Kidney (tissue), 14 donors: ENCODE data around the gene SLC22A31. TPM values are rescaled to one million over a fixed set of nuclear protein-coding genes. Genes with fewer than 3 reads are reported as not detected.
A peak's percentile ranks its signal among the peaks of the same experiment; 100 is the strongest.

Source experiments
- DNase-seq, 5 donors: peaks; one replicate each; pipeline ENCODE4 v3.0.0-alpha.2; 2013 to 2020
- FAIRE-seq: peaks from 2 replicates; lab custom pipeline; 2012; peaks lifted over from hg19 to GRCh38; lab: Jason Lieb, UNC
- H3K27ac ChIP-seq, 2 donors: one replicate each; pipeline ENCODE4 v1.7.0; 2013; ENCODE audit warnings: low read depth in 2 of 2, low read length in 2 of 2, inconsistent platforms in 1 of 2
- H3K27me3 ChIP-seq: one replicate; pipeline ENCODE4 v1.7.1; 2013; ENCODE audit warnings: low read length, inconsistent platforms; ENCODE audit not compliant: control insufficient read depth, insufficient read depth
- H3K36me3 ChIP-seq, 3 donors: one replicate each; pipeline versions ENCODE4 v1.7.0 to v1.7.1; 2013; ENCODE audit warnings: low read length in 3 of 3, control low read depth in 1 of 3, inconsistent platforms in 1 of 3; ENCODE audit not compliant: insufficient read depth in 3 of 3, control insufficient read depth in 2 of 3
- H3K4me1 ChIP-seq, 3 donors: one replicate each; pipeline versions ENCODE4 v1.7.0 to v1.7.1; 2013; ENCODE audit warnings: low read length in 3 of 3, inconsistent platforms in 1 of 3, low read depth in 1 of 3; ENCODE audit not compliant: control insufficient read depth in 2 of 3, insufficient read depth in 2 of 3
- H3K4me3 ChIP-seq, 3 donors: one replicate each; pipeline versions ENCODE4 v1.7.0 to v1.8.1; 2013; ENCODE audit warnings: low read length in 3 of 3, control low read depth in 1 of 3, inconsistent platforms in 1 of 3
- H3K9ac ChIP-seq, 3 donors: one replicate each; pipeline versions ENCODE4 v1.7.0 to v1.7.1; 2013; ENCODE audit warnings: low read length in 3 of 3, control low read depth in 1 of 3, inconsistent platforms in 1 of 3
- H3K9me3 ChIP-seq, 3 donors: one replicate each; pipeline versions ENCODE4 v1.7.0 to v1.7.1; 2013; ENCODE audit warnings: low read length in 3 of 3, control low read depth in 1 of 3, inconsistent platforms in 1 of 3; ENCODE audit not compliant: control insufficient read depth in 2 of 3, insufficient read depth in 1 of 3
- CTCF ChIP-seq: IDR thresholded peaks from 3 replicates; pipeline ENCODE4 v1.5.1; 2012; ENCODE audit warnings: mild to moderate bottlenecking, moderate library complexity, borderline replicate concordance; ENCODE audit not compliant: insufficient read depth; ENCODE audit errors: extremely low read depth
- intact Hi-C: fragments of 100-400 bp; cut with DNase I; formaldehyde crosslinking; loops from one replicate; pipeline ENCODE4 v1.11.1; 2022
- polyA plus RNA-seq: library from polyadenylated mRNA; stranded (reverse); fragments of 350-450 nt; fragmentation: Illumina TruSeq; extraction: RNeasy Lipid Tissue Mini Kit (QIAGEN cat#74804); gene quantifications from one replicate; pipeline ENCODE4 v1.2.3, GENCODE V29; 2014; ENCODE audit warnings: low read depth, low replicate concordance; ENCODE audit not compliant: insufficient read depth
- total RNA-seq: library from RNA; stranded (reverse); fragmentation: NEBNext Ultra II Directional; extraction: Animal tissue kit (Norgen Biotek cat#: 25700); gene quantifications from one replicate; pipeline ENCODE4 v1.2.1, GENCODE V29; 2021
- donor health status: control.
- donor health status: control.
- donor health status: control.
- donor health status: control.
- donor health status: control.
- donor health status: DM: yes; HTN: yes; CAD: no.
- donor health status: Normal renal cell carcinoma (clear cell type).

Gene SLC22A31
- total and polyA plus RNA-seq, 2 donors from 2014 or later: 0.47 to 1.8 TPM

- Histone ChIP-seq H3K4me3 (no peak overlapping the region), H3K9me3 (no peaks in the 10 kb centered on the region), H3K9ac (no peak overlapping the region), H3K27me3 (peaks cover 17% of the 10 kb centered on the region), H3K27ac (no peak overlapping the region), H3K4me1 (peaks cover 0 to 2% (median 0%) of the 10 kb centered on the region in 3 donors), H3K36me3 (no peaks in the 10 kb centered on the region)
- peak in 1 of 5 donors; percentile 76 for DNase-seq
- no peak for TF ChIP-seq CTCF
- FAIRE-seq: no peak
- intact Hi-C loops: no loop called here
Observed at GRCh38 chr16:89198417-89199240, 1.7 kb downstream of the SLC22A31 start.

DNA sequence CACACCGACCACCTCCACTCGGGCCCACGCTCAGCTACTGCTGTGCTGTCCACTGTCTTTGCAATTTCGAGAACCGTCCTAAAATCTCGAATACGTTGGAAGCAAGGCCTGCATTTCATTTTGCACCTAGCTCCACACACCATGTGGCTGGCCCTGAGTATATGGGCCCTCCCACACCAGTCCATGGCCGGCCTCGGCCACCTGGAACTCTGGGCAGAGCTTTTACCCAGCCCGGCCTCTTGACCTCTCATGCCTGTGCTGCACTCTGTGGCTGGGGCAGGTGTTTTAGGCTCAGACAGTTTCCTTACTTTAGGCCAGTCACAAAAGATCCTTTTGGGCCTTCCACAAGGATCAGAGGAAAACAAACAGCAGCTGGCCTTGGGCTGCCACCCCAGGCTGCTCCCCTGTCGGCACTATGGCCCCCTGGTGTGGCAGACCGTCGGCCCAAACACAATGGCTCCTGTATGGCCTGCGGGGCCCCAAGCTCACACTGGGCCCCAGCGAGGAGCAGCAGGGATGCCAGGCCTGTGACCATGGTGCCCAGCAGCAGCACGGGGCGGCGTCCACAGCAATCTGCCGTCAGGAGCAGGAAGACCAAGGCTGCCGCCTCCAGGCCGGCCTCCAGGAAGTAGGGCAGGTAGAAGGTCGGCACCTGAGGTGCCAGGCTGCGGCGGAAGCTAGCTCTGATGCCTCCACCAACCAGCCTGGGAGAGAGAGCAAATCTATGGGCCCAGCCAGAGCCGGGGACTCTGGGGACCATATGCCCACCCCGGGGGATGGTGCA lies 2.5 kb downstream of the SLC22A31 start:
- Histone ChIP-seq H3K9me3 (no peaks in the 10 kb centered on the region), H3K4me3 (no peak overlapping the region), H3K36me3 (no peaks in the 10 kb centered on the region), H3K27ac (no peak overlapping the region), H3K27me3 (peaks cover 9% of the 10 kb centered on the region), H3K4me1 (peaks cover 0 to 2% (median 0%) of the 10 kb centered on the region in 3 donors), H3K9ac (no peak overlapping the region)
- peak in 1 of 5 donors; percentile 63 for DNase-seq
- no peak for FAIRE-seq
- no peak for TF ChIP-seq CTCF
- intact Hi-C loops: no loop called here

DNA sequence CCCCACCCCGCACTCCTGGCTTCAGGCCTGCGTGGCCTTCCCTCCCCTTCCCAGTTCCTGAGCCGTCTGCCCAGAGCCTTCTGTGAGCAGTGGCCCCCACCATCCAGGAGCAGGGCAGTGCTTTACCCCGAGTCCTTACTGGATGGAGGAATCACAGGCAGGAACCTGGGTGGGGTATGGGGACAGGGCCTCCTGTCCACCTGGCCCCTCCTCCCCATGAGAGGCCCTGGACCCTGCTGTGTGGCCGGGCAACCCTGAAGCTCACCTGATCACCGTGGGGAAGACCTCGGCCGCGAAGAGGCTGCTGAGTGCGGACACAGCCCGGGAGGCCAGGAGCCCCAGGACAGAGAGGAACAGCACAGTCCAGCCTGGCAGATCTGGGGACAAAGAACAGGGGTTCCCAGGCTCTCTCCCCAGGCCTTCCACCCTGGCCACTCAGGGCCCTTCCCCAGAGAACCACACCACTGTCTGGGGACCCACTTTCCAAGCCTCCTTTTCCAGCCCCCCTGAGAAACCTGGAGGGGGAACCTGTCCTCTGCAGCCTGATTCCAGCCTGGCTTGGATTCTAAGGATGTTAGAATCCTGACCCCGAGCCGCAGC lies 3.2 kb downstream of the SLC22A31 start:
- FAIRE-seq: no peak
- TF ChIP-seq CTCF: no peak
- intact Hi-C loops: no loop called here

More for the DNA sequence above, 3.2 kb downstream of the SLC22A31 start:
- Histone ChIP-seq H3K9me3 (no peaks in the 10 kb centered on the region), H3K27me3 (peaks cover 6% of the 10 kb centered on the region), H3K36me3 (no peaks in the 10 kb centered on the region), H3K4me3 (no peak overlapping the region), H3K4me1 (peaks cover 0 to 4% (median 0%) of the 10 kb centered on the region in 3 donors), H3K9ac (no peak overlapping the region), H3K27ac (no peak overlapping the region)
- peak in 1 of 5 donors; percentile 69 for DNase-seq
